Esophagus squamous epithelium (tissue), 5 donors: Measurements from ENCODE around the gene PITPNB. TPM values are rescaled to one million over a fixed set of nuclear protein-coding genes. Genes with fewer than 3 reads are reported as not detected.

Source experiments
- DNase-seq: peaks from one replicate; lab custom pipeline; 2025; lab: John Stamatoyannopoulos, UW
- H3K27ac ChIP-seq, 4 donors: fragments of 200-600 bp; sonication (generic); one replicate each; pipeline ENCODE4 v1.5.1; 2016 to 2019; ENCODE audit warnings: mild to moderate bottlenecking in 1 of 4
- H3K27me3 ChIP-seq, 4 donors: fragments of 200-600 bp; sonication (generic); 1 replicate in 3 of 4; 2 replicates in 1 of 4; pipeline versions ENCODE4 v1.5.1 to v1.6.0; 2017 to 2021; ENCODE audit warnings: antibody characterized with exemption in 1 of 4
- H3K36me3 ChIP-seq, 3 donors: fragments of 200-600 bp; sonication (generic); one replicate each; pipeline ENCODE4 v1.5.1; 2016 to 2019
- H3K4me1 ChIP-seq, 3 donors: fragments of 200-600 bp; sonication (generic); one replicate each; pipeline ENCODE4 v1.5.1; 2017 to 2019
- H3K4me3 ChIP-seq, 4 donors: fragments of 200-600 bp; sonication (generic); 1 replicate in 3 of 4; 2 replicates in 1 of 4; pipeline ENCODE4 v1.5.1; 2016 to 2019; ENCODE audit warnings: mild to moderate bottlenecking in 2 of 4, moderate library complexity in 1 of 4
- H3K9me3 ChIP-seq, 3 donors: fragments of 200-600 bp; sonication (generic); one replicate each; pipeline ENCODE4 v1.5.1; 2016 to 2019
- CTCF ChIP-seq, 6 experiments: fragments of 450-650 bp in 4 of 6; fragments of 200-600 bp in 2 of 6; sonication (generic) in 2 of 6; IDR thresholded peaks; one replicate each; pipeline ENCODE4 v1.5.1; 2016 to 2019; ENCODE audit warnings: antibody characterized with exemption in 6 of 6, mild to moderate bottlenecking in 4 of 6, moderate library complexity in 4 of 6
- POLR2A ChIP-seq, 4 donors: fragments of 450-650 bp; IDR thresholded peaks; one replicate each; pipeline ENCODE4 v1.6.1; 2017; ENCODE audit warnings: antibody characterized with exemption in 4 of 4, mild to moderate bottlenecking in 4 of 4, moderate library complexity in 3 of 4
- WGBS, 2 donors: methylation state at CpG; one replicate each; pipeline ENCODE4 v1.1.5; 2018; 5-methylcytosine and 5-hydroxymethylcytosine counted together
- intact Hi-C: fragments of 100-400 bp; cut with DNase I; formaldehyde crosslinking; loops from one replicate; pipeline ENCODE4 v1.15.0; 2022
- total RNA-seq, 4 donors: library from RNA; depleted of rRNA; stranded (reverse); fragments of >200 nt; gene quantifications; one replicate each; pipeline ENCODE4 v1.1.0, GENCODE V29; 2016
- donor health status: DM: yes; HTN: yes; CAD: no.

The PITPNB gene
- total RNA-seq, 4 donors from 2014 or later: 26.4 to 68.9 (median 46.4) TPM

- peaks cover 6 to 100% (median 12%) of the 10 kb centered on the region in 3 donors for H3K36me3 ChIP-seq
- DNase-seq: no peak
- peaks cover 0 to 16% (median 5%) of the 10 kb centered on the region in 3 donors for H3K4me1 ChIP-seq
- no peaks in the 10 kb centered on the region for H3K9me3 ChIP-seq
- no peak for TF ChIP-seq CTCF (IDR thresholded peaks at IDR 0.05)
- no peak for TF ChIP-seq POLR2A (IDR thresholded peaks at IDR 0.05)
- WGBS, 2 donors: 81 to 87% methylated on average over 4 of the region's 4 CpGs
- H3K27me3 ChIP-seq: no peaks in the 10 kb centered on the region
- intact Hi-C loops: loop anchor here (5.0 kb wide), 1 partner anchor 115 kb away; no protein-coding TSS in a partner anchor
- H3K27ac ChIP-seq: peak overlapping the region in 3 of 4 donors; percentile 19 to 68 (median 51)
- no peak overlapping the region for H3K4me3 ChIP-seq
These were observed 27.0 kb downstream of the PITPNB start for GRCh38 chr22:27892064-27892463.

GRCh38 chr22:27888310-27888709 is 30.7 kb downstream of the PITPNB start:
- no peak for DNase-seq
- Histone ChIP-seq H3K9me3 (no peaks in the 10 kb centered on the region), H3K27ac (peak overlapping the region in 2 of 4 donors; percentile 56 to 77), H3K27me3 (no peaks in the 10 kb centered on the region), H3K4me3 (no peak overlapping the region), H3K4me1 (peaks cover 0 to 41% (median 14%) of the 10 kb centered on the region in 3 donors), H3K36me3 (peaks cover 6 to 93% (median 12%) of the 10 kb centered on the region in 3 donors)
- intact Hi-C loops: no loop called here
- WGBS, 2 donors: 89 to 90% methylated on average over 1 of the region's 1 CpG
- no peak for TF ChIP-seq POLR2A (IDR thresholded peaks at IDR 0.05)
- TF ChIP-seq CTCF (IDR thresholded peaks at IDR 0.05): no peak

GRCh38 chr22:27886843-27887151 is 32.3 kb downstream of the PITPNB start:
- Histone ChIP-seq H3K9me3 (no peaks in the 10 kb centered on the region), H3K36me3 (peaks cover 3 to 87% (median 7%) of the 10 kb centered on the region in 3 donors), H3K27ac (peak overlapping the region in 3 of 4 donors; percentile 56 to 77 (median 60)), H3K4me3 (no peak overlapping the region), H3K27me3 (no peaks in the 10 kb centered on the region), H3K4me1 (peaks cover 0 to 57% (median 16%) of the 10 kb centered on the region in 3 donors)
- DNase-seq: no peak
- TF ChIP-seq POLR2A (IDR thresholded peaks at IDR 0.05) (no peak), CTCF (IDR thresholded peaks at IDR 0.05) (no peak)
- intact Hi-C loops: no loop called here

GRCh38 chr22:27885977-27886842 is 32.8 kb downstream of the PITPNB start:
- WGBS, 2 donors: 70 to 85% methylated on average over 3 of the region's 3 CpGs
- H3K4me1 ChIP-seq: peaks cover 5 to 62% (median 22%) of the 10 kb centered on the region in 3 donors
- no peak overlapping the region for H3K4me3 ChIP-seq
- peak; percentile 57 to 93 (median 86) for TF ChIP-seq CTCF (IDR thresholded peaks at IDR 0.05)
- no peak for TF ChIP-seq POLR2A (IDR thresholded peaks at IDR 0.05)
- intact Hi-C loops: no loop called here
- H3K9me3 ChIP-seq: no peaks in the 10 kb centered on the region
- H3K27ac ChIP-seq: peak overlapping the region in 3 of 4 donors; percentile 56 to 77 (median 56)
- DNase-seq: no peak
- H3K36me3 ChIP-seq: peaks cover 0 to 81% (median 6%) of the 10 kb centered on the region in 3 donors
- H3K27me3 ChIP-seq: no peaks in the 10 kb centered on the region
